ENCODE results near the gene ANKRD34A.
"Not testable (repeated sequence)": the region's sequence is repeated elsewhere in the genome, so short reads cannot be mapped to it uniquely, and the experiment has no call there.

Gene ANKRD34A

DNA sequence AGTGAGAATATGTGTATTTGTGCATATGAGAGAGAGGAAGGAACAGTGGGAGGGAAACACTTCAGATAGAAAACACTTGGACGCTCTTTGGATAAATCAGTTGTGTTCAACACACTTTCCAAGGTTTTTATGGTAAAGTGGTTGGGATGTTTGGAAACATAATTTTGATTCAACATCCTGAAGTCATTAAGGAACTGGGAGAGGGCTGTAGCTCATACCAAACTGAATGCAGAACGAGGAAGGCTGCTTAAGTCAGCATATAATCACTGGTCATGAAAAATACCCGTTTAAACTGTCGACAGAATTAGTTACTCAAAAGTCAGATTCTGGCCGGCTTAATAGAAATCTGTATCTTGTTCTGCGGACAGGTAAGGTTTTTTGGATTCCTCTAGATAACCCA is 21.5 kb downstream of the ANKRD34A start:
- DNase-seq = no peak

DNA sequence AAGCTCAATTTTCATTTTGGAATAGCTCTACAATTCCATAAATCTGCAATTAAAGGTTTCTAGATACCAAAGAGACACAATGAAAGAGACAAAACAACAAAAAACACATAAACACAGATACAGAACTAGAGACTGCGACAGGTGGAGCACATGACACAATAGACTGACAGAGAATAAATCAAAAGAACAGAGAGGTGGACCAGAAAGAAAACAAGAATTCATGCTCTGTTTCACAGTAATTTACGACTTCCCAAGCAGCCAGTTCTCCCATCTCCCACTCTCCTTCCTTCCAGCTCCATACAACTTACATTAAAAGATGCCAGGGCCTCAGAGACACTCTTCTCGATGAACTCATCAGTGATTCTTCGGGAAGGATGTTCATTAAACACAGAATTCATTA is 22.0 kb downstream of the ANKRD34A start:
- no peak for DNase-seq

DNA sequence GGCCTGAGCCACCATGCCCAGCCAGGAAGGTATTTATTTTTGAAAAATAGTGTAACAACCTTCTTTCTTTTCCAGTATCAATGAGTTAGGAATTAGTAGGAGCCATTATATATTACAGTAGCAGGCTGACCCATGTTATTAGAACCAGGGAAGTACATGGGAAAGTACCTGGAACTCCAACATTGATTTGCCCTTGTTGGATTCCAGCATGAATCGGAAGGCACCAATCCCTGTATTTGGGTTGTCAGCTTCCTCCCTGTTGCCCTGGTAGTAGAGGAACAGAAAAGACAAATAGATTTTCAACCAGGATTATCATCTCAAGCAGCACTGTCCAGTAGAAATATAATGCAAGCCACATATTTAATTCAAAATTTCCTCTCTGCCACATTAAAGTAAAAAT is 26.9 kb downstream of the ANKRD34A start:
- no peak for DNase-seq

DNA sequence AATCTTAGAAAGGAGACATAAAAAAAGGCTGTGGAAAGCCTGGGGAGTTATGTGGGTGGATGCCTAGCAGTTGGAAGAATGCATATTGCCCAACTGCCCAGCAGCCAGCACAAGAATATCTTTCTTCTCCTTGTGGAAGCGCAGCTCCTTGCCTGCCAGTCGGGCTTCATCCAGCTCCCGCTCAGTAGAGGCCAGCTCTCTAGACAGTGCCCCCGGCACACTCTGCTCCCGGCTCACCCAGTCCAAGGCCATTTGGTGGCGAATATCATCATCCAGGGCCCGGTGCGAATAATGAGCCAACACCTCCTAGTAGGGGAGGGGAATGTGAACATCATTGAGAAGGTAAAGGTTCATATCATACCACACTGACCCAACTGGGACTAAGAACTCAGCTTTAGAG is 28.1 kb downstream of the ANKRD34A start:
- no peak for DNase-seq

DNA sequence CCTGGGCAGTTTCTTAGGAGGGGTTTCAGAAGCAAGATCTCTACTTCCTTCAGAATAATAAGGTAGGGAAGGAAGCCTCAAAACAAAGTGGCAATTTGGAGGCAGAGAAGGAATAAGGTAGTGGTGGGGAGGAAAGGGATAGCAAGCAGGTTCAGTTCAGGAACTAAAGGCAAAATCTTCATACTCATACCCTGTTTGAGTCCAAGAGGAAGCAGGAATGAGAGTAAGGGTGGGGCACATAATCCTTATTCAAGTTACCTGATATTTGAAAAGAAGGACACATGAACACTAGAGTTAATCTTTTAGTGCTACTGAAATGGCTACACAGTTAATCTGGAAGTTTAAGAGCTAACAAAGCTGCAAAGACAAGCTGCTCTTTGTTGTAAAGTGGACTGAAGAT is 28.7 kb downstream of the ANKRD34A start:
- no peak for DNase-seq

DNA sequence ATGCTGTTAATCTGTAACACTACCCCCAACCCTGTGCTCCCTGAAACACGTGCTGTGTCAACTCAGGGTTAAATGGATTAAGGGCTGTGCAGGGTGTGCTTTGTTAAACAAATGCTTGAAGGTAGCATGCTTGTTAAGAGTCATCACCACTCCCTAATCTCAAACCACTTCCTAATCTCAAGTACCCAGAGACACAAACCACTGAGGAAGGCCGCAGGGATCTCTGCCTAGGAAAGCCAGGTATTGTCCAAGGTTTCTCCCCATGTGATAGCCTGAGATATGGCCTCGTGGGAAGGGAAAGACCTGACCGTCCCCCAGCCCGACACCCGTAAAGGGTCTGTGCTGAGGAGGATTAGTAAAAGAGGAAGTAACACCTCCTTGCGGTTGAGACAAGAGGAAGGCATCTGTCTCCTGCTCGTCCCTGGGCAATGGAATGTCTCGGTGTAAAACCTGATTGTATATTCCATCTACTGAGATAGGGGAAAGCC is 31.8 kb downstream of the ANKRD34A start:
- DNase-seq = not testable (repeated sequence)

DNA sequence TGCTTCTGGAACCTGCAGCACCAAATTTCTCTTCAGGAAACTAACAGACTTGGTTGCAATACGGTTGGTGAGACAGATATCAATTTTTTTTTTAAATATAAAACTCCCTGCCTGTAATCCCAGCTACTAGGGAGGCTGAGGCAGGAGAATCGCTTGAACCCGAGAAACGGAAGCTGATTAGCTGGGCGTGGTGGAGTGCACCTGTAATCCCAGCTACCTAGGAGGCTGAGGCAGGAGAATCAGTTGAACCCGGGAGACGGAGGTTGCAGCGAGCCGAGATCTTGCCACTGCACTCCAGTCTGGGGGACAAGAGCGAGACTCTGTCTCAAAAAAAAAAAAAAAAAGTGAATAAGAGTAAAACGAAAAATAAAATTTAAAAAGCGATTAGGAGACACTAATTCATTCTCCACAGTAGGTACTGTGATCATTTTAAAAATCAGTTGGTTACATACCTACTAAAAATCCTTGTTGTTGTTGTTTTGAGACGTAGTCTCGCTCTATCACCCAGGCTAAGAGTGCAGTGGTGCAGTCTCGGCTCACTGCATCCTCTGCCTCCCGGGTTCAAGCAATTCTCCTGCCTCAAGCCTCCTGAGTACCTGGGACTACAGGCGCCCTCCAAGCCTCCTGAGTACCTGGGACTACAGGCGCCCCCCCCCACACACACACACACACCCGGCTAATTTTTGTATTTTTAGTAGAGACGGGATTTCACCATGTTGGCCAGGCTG is 36.3 kb downstream of the ANKRD34A start:
- peak; percentile 39 for DNase-seq

DNA sequence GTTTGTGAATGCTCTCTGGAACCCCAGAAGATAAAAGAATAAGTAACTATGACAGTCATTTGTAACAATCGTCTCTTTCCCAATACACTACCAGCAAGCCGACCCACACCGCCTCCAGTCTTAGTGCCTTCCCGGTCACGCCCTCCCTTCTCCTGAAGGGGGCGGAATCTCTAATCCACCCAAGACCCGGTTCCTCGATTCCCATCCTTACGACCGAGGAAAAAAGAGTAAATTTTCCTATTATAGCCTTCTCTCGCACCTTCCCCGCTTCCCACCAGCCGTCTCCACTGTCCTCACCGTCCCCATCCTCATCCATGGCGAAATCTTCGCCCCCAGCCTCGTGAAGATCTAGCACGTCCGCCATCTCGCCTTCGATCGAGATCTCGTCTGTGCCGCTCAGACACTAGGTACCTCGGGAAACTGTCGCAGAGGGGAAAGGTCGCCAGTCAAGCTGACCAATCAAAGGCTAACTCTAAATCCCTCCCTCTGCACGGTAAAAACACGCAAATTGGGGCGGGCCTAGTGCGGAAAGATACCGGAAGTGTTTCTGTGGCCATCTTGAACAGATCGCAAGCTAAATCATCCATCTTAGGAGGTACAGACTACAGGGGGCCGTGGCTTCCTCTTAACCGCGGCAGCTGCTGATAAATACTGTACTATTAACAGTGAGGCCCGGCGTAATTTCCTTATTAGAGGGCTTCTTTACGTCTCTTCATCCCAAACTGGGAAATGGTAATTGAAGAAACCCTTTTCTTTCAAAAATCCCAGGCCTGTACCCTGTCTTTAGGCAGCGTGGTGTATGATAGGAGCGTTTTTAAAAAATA is 37.1 kb downstream of the ANKRD34A start, which contains the start of gene RBM8A:
RBM8A (minus strand) TSS at position 422 of the 824 bp plus-strand sequence; CDS start at position 364, 58 bp downstream.
- DNase-seq = peak; percentile 98

DNA sequence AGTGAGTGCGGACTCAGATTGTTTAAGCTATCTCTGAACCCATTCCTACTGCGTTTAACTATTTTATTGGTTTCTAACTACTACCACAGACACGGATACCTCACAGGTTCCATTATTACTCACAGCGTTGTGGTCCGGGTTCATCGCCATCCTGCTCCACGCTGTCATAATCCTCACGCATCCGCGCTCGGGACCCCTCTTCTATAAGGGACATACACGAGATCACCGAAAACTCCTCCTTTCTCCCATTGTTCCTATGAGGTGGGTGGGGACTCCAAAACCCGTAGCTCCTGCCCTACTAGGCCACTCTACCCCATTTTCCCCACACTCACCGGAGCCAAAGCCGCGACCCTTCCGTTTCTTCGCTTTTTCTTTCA is 37.7 kb downstream of the ANKRD34A start:
- DNase-seq = no peak

DNA sequence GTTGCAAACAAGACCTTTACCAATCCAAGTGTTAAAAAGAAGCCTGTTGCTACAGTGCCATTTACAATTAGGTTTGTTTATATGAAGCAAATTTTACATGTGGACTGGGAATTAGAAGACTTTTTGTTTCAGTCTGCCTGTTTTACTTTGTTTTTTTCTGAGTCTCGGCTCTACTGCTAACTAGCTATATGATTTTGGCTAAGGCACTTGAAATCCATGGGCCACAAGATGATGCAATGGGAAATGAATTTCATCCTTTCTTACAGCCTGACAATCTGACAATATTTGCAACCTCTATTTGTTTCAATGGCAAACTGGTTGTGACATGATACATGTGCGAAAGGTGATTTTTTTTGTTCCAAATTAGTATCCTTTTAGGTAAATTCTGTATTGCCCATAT is 42.1 kb downstream of the ANKRD34A start:
- DNase-seq = no peak

DNA sequence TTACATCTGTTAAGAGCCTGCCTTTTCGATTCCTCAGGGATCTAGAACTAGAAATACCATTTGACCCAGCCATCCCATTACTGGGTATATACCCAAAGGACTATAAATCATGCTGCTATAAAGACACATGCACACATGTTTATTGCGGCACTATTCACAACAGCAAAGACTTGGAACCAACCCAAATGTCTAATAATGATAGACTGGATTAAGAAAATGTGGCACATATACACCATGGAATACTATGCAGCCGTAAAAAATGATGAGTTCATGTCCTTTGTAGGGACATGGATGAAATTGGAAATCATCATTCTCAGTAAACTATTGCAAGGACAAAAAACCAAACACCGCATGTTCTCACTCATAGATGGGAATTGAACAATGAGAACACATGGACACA is 44.1 kb downstream of the ANKRD34A start:
- not testable (repeated sequence) for DNase-seq

DNA sequence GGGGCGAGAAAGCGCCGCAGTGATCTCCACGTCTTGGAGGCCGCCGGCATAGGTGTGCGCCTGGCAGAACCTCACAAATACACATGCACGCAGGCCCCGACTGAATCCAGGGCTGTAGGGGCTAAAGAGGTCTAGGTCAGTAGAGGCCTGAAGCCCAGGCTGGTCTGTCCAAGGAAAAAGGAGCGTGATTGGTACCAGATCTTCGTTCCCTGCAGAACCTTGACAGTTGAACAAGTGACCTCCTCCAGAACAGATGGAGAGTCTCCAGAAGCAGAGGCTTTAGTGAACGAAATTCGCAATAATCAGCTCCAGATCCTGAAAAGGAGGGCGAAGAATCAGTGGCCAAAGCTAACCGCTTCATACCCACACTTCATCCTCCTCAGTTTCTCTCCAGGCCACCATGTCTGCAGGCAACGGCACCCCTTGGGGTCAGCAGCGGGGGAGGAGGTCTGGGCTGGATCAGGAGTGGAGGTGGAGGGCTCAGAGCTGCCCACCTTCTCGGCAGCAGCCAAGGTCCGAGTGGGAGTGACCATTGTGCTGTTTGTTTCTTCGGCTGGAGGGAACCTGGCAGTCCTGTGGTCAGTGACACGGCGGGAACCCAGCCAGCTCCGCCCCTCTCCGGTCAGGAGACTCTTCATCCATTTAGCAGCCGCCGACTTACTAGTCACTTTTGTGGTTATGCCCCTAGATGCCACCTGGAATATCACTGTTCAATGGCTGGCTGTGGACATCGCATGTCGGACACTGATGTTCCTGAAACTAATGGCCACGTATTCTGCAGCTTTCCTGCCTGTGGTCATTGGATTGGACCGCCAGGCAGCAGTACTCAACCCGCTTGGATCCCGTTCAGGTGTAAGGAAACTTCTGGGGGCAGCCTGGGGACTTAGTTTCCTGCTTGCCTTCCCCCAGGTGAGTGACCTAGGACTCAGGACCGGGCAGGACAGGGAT is 45.1 kb downstream of the ANKRD34A start:
- DNase-seq = peak; percentile 57

DNA sequence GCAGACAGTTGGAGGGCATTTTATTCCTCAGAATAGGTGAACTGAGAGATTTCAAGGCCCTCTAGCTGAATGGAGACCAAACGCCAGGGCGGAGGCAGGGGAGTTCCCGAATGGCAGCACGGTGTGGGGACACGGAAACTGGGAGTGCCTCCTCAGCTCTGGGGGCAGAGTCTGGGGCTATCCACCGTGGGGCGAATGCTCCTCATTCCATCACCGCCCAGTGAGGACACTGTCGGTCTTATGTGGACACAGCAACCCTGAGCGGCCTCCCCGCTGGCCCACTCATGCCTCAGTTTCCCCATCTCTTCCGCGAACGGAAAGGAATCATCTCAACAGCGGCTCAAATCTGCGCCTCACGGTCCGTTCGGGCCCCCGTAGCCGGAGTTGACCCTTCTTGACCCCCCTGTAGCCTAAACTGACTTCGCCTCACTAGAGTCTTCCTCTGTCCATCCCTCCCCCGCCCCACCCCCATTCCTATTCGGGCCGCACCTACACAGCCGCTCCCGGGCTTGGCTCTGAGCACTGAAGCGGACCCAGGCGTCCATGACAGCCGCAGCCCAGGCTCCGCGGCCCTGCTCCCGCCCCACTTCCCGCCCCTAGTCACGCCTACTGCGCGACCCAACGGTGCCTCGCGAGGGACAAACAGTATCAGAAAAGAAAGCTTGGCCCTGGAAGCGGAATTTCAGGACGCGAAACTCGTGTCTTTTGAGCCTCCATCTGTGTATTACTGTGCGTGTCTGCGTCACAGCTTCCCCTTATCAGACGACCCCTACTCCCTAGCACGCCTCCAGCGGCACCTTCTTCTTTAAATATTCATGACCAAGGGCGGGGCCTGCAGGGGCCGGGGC is 46.0 kb downstream of the ANKRD34A start, which contains the start of gene PEX11B:
PEX11B (minus strand) TSS at position 574 of the 848 bp plus-strand sequence; CDS start at position 545, 29 bp downstream.
- DNase-seq = peak; percentile 83

DNA sequence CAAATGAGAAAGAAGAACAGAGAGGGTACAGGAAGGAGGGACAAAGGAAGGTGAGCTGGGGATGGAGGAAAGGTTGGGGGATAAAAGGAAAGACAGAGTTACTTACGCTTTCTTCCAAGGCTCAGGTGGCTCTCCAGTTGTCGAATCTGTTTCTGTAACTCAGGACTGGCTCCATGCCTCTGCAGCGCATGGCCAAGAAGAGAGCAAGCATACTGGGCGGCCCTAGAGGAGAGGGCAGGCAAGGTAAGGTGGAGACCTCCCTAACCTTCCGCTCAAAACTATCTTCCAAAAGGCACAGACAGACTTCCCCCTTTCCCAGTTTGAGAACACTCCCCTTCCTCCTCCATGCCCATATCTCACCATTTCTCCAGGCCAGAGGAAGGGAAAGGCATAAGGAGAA is 46.8 kb downstream of the ANKRD34A start:
- DNase-seq = no peak

DNA sequence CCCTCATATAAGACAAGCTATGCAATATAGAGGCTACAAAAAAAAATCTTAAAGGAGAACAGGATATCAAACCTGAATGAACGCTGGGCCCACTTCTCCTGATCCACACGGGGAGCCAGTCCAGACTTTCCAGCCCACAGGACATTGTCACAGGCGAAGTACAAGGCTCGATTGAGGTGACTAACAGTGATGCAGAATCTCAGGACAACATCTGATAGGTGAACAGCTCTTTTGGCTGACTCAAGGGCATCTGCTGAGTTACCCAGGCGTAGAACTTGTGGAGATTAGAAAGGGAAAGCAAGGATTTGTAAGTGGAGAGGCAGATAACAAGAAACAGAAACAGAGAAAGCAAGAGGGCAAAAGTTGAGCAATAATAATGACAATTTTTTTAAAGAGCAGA is 47.6 kb downstream of the ANKRD34A start:
- no peak for DNase-seq

DNA sequence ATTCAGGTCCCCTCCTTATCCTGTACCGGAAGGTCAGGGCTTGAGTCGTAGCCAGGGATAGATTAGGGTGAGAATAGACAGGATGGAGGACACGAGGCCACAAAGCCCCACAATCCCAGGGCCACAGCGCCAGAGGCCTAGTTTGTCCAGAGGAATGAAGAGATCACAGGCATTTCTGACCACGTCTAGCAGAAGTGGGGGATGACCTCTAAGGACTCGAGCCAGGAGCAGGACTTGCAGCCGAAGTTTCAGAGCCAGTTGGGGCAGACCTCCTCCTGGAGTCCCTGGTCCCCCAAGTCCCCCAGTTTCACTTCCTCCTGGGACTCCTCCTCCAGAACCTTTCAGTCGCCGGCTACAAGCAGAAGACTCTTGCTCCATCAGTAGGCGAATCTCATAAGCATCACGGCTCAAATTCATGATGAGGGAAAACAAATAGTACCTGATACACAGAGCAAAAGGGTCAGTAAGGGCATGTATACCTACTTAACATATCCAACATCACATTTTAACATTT is 52.2 kb downstream of the ANKRD34A start:
- DNase-seq = no peak

Measured in kidney glomerular epithelial cell (primary cell).